NCI-H460 (cell line): ENCODE data around the gene CYFIP1. TPM values are rescaled to one million over a fixed set of nuclear protein-coding genes. Genes with fewer than 3 reads are reported as not detected.
A peak's percentile ranks its signal among the peaks of the same experiment; 100 is the strongest.

Source experiments
- DNase-seq: peaks from one replicate; pipeline ENCODE4 v3.0.0-alpha.2; 2016; ENCODE audit warnings: low read depth; ENCODE audit errors: extremely low read depth
- total RNA-seq: library from RNA; depleted of rRNA; stranded (reverse); fragments of >200 nt; shearing (Covaris generic); gene quantifications from 2 replicates; pipeline ENCODE4 v1.2.3, GENCODE V29; 2014

The CYFIP1 gene
- total RNA-seq, 1 experiment from 2014 or later: 72.8 TPM

- DNase-seq: no peak
Measured at GRCh38 chr15:22893881-22894280, 86.3 kb downstream of the CYFIP1 start.

GRCh38 chr15:22893081-22893480 lies 87.1 kb downstream of the CYFIP1 start:
- no peak for DNase-seq

- no peak for DNase-seq
Measured at GRCh38 chr15:22892333-22892732, 87.8 kb downstream of the CYFIP1 start.

GRCh38 chr15:22891426-22892210 lies 88.5 kb downstream of the CYFIP1 start:
- no peak for DNase-seq

- no peak for DNase-seq
Measured at GRCh38 chr15:22890296-22890695, 89.9 kb downstream of the CYFIP1 start.

- DNase-seq: no peak
Measured at GRCh38 chr15:22889146-22889818, 90.9 kb downstream of the CYFIP1 start.

GRCh38 chr15:22888120-22888859 lies 91.9 kb downstream of the CYFIP1 start:
- DNase-seq: no peak

GRCh38 chr15:22887157-22887951 lies 92.8 kb downstream of the CYFIP1 start:
- DNase-seq: no peak

GRCh38 chr15:22885120-22885519 lies 95.0 kb downstream of the CYFIP1 start:
- no peak for DNase-seq

- DNase-seq: peak; percentile 16
Measured at GRCh38 chr15:22884344-22884743, 95.8 kb downstream of the CYFIP1 start.

- DNase-seq: no peak
Measured at GRCh38 chr15:22883196-22883595, 97.0 kb downstream of the CYFIP1 start.

GRCh38 chr15:22881739-22882440 lies 98.3 kb downstream of the CYFIP1 start:
- DNase-seq: no peak

GRCh38 chr15:22880981-22881738 lies 99.0 kb downstream of the CYFIP1 start:
- DNase-seq: no peak

GRCh38 chr15:22880068-22880980 lies 99.8 kb downstream of the CYFIP1 start:
- DNase-seq: no peak

GRCh38 chr15:22878103-22878502 lies 102.1 kb downstream of the CYFIP1 start:
- no peak for DNase-seq

GRCh38 chr15:22877607-22878006 lies 102.6 kb downstream of the CYFIP1 start:
- DNase-seq: no peak

GRCh38 chr15:22877117-22877516 lies 103.1 kb downstream of the CYFIP1 start:
- no peak for DNase-seq

GRCh38 chr15:22874966-22875365 lies 105.2 kb downstream of the CYFIP1 start:
- no peak for DNase-seq
